H1 (cell line): Measurements from ENCODE around the gene COMT.

Experiments used
- CHD2 ChIP-seq: IDR thresholded peaks from 2 replicates; pipeline ENCODE4 v1.6.1; 2012; ENCODE audit warnings: low read length, improper control_type of control experiment
- HDAC6 ChIP-seq: IDR thresholded peaks from one replicate; pipeline ENCODE4 v1.7.1; 2012; ENCODE audit warnings: low read depth, mild to moderate bottlenecking, inconsistent platforms, low read length, moderate library complexity
- JUND ChIP-seq: IDR thresholded peaks from 2 replicates; pipeline ENCODE4 v1.6.1; 2011; ENCODE audit warnings: mild to moderate bottlenecking, improper control_type of control experiment, low read length
- MAX ChIP-seq: IDR thresholded peaks from 2 replicates; pipeline ENCODE4 v1.6.1; 2012; ENCODE audit warnings: inconsistent platforms
- POLR2A ChIP-seq, 2 experiments: IDR thresholded peaks; 1 replicate in 1 of 2; 2 replicates in 1 of 2; pipeline ENCODE4 v1.6.1; 2011; ENCODE audit warnings: low read depth in 2 of 2, low read length in 2 of 2, mild to moderate bottlenecking in 2 of 2; ENCODE audit errors: control extremely low read depth in 1 of 2
- SIX5 ChIP-seq: IDR thresholded peaks from 2 replicates; pipeline ENCODE4 v1.6.1; 2011; ENCODE audit warnings: mild to moderate bottlenecking, low read depth, low read length
- TF ChIP-seq, protein P1 (sequence below), 3 experiments: IDR thresholded peaks; 1 replicate in 2 of 3; 2 replicates in 1 of 3; pipeline versions ENCODE4 v1.5.1 to v1.6.1; 2011; ENCODE audit warnings: low read length in 3 of 3, mild to moderate bottlenecking in 3 of 3, inconsistent platforms in 2 of 3, low read depth in 1 of 3, moderate library complexity in 1 of 3; ENCODE audit not compliant: insufficient read depth in 1 of 3; ENCODE audit errors: control extremely low read depth in 1 of 3

GRCh38 chr22:19930551-19931486 is 10.8 kb upstream of the COMT start:
- TF ChIP-seq, protein P1, sequence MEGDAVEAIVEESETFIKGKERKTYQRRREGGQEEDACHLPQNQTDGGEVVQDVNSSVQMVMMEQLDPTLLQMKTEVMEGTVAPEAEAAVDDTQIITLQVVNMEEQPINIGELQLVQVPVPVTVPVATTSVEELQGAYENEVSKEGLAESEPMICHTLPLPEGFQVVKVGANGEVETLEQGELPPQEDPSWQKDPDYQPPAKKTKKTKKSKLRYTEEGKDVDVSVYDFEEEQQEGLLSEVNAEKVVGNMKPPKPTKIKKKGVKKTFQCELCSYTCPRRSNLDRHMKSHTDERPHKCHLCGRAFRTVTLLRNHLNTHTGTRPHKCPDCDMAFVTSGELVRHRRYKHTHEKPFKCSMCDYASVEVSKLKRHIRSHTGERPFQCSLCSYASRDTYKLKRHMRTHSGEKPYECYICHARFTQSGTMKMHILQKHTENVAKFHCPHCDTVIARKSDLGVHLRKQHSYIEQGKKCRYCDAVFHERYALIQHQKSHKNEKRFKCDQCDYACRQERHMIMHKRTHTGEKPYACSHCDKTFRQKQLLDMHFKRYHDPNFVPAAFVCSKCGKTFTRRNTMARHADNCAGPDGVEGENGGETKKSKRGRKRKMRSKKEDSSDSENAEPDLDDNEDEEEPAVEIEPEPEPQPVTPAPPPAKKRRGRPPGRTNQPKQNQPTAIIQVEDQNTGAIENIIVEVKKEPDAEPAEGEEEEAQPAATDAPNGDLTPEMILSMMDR (IDR thresholded peaks at IDR 0.05; ENCODE audit: control extremely low read depth in 1 of 3, insufficient read depth in 1 of 3, low read depth in 1 of 3, low read length in 3 of 3), result no peak
- no peak for TF ChIP-seq JUND
- TF ChIP-seq MAX, result no peak
- TF ChIP-seq POLR2A (IDR thresholded peaks at IDR 0.05; ENCODE audit: control extremely low read depth in 1 of 2, low read depth in 2 of 2, low read length in 2 of 2), result no peak
- no peak for TF ChIP-seq CHD2
- no peak for TF ChIP-seq HDAC6
- no peak for TF ChIP-seq SIX5
